8988T (cell line): ENCODE data around the gene THOC6.
"Not testable (repeated sequence)": the region's sequence is repeated elsewhere in the genome, so short reads cannot be mapped to it uniquely, and the experiment has no call there.

ENCODE experiments used
- DNase-seq: peaks from one replicate; pipeline ENCODE4 v3.0.0; 2011

Gene THOC6

GRCh38 chr16:3035289-3035971, 11.6 kb downstream of the THOC6 start:
- DNase-seq = no peak

DNA sequence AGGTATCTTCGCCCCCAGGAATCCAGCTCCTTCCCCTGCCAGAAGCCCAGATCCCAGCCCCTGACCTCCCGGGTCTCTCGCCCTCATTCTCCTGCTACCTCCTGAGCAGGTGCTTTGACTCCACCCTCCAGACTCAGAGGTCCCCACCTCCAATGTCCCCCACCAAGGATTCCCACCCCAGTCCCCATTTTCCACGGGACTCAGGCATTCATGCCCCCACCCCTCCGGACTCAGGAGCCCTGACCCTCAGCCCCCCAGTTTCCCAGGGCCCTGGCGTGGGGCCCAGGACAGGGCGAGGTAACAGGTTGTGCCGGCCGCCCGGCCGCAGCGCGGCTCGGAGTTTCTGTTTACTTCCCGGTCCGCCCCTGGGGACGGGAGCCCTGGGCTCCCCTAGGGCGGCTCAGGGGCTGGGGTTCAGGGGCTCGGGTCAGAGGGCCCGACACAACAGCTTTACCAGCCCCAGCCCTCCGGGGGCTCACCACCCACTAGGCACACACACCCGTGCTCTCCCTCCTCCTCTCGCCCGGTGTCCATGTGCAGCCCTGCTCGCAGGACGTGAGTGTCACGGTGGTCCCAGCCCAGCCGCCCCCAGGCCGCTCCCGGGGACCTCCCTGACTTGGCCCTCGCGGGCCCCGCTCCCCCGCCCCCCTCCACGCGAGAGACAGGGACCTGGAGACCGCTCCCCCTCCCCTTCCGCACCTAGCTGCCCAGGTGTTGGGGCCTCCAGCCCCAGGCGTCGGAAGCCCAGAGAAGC, 12.3 kb downstream of the THOC6 start:
- DNase-seq = no peak

DNA sequence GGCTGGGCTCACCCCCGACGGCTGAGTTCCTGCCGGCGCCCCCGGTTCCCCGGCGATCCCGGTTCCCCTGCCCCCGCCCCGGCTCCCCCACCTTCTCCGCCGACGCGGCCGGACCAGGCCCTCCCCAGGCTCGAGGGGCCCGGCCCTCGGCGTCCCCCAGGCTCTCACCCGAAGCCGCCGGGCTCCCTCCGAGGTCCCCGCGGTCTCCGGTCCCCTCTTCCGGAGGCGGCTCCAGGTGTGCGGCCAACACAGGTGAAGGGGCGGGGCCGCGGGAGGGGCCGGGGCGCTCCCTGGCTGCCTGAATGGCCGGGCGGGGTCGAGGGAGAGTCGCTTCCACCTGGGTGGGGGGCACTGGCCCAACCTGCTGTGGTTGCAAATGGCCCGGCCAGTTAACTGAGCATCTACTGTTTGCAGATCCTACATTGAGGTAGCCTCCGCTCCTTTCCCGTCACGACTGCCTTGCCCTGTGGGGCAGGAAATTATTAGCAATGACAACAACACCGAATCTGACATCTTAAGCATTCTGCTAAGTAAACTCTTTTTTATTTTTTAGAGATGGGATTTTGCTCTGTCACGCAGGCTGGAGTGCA, 13.0 kb downstream of the THOC6 start, which contains the start of gene BICDL2:
TSS of gene BICDL2 (minus strand) at position 219 of the 590 bp plus-strand sequence. CDS start 1,448 bp downstream, outside the sequence.
- no peak for DNase-seq

GRCh38 chr16:3038256-3038655, 14.4 kb downstream of the THOC6 start:
- no peak for DNase-seq

GRCh38 chr16:3038896-3039295, 15.1 kb downstream of the THOC6 start:
- DNase-seq = no peak

DNA sequence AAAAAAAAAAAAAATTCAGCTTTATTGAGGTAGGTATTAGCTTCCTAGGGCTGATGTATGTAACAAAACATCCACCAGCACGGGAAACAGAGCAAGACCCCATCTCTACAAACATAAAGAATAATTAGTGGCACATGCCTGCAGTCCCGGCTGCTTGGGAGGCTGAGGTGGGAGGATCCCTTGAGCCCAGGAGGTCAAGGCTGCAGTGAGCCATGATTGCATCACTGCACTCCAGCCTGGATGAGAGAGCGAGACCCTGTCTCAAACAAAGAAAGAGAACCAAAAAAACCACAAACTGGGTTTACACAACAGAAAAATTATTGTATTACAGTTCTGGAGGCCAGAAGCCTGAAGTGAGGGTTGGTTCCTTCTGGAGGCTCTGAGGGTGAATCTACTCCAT, 18.5 kb downstream of the THOC6 start:
- no peak for DNase-seq

GRCh38 chr16:3044708-3045107, 20.9 kb downstream of the THOC6 start:
- DNase-seq = no peak

GRCh38 chr16:3045758-3046640, 22.2 kb downstream of the THOC6 start, which contains the start of gene MMP25:
TSS of gene MMP25 (plus strand) at chr16:3046561. CDS start at chr16:3046918, 357 bp downstream.
- peak; percentile 73 for DNase-seq

DNA sequence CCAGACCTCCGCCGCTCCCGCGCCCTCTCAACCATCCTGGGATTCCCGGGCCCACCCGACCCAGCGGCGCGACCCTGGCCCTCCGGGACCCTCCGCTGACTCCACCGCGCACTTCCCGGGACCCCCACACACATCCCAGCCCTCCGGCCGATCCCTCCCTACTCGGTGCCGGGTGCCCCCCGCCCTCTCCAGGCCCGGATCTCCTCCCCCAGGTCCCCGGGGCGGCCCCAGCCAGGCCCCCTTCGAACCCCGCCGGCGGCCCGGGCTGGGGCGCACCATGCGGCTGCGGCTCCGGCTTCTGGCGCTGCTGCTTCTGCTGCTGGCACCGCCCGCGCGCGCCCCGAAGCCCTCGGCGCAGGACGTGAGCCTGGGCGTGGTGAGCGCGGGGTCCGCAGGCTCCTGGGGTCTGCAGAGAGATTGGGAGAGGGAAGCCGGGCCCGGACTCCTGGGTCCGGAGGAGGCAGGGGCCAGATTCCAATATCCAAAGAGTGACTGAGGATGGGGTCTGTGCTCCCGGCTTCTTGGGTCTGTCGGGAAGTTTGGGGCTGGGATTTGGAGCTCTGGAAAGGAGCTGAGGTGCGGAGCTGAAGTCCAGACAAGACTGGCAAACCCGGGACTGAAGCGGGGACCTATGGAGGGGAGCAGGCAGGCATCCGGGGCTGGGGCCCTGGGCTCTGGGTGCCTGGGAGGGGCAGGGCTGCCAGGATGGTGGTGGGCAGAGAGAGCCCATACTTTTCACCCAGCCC, 23.0 kb downstream of the THOC6 start:
- no peak for DNase-seq

DNA sequence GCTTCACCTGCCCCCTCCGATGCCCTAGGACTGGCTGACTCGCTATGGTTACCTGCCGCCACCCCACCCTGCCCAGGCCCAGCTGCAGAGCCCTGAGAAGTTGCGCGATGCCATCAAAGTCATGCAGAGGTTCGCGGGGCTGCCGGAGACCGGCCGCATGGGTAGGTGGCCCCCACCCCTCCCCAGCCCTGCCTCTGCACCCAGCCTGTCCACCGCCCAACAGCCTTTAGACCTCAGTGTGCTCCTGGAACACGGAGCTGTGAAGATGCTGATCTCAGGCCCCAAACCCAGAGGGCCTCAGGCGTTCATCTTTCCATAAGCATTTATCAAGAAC, 23.5 kb downstream of the THOC6 start:
- DNase-seq = no peak

- no peak for DNase-seq
Observed at GRCh38 chr16:3049921-3050481, 26.2 kb downstream of the THOC6 start.

GRCh38 chr16:3050487-3050886, 26.7 kb downstream of the THOC6 start:
- no peak for DNase-seq

DNA sequence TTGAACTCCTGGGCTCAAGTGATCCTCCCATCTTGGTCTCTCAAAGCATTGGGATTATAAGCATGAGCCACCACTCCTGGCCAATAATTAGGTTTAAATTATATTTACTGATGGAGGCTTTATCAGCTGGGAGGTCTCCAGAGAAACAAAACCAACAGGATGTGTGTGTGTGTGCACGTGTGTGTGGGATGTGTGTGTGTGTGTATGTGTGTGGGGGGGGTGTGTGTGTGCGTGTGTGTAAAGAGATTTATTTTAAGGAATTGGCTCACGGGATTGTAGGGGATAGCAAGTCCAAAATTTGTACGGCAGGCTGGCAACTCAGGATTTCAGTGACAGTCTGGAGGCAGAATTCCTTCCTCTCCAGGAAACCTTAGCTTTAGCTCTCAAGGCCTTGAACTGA, 27.2 kb downstream of the THOC6 start:
- no peak for DNase-seq

DNA sequence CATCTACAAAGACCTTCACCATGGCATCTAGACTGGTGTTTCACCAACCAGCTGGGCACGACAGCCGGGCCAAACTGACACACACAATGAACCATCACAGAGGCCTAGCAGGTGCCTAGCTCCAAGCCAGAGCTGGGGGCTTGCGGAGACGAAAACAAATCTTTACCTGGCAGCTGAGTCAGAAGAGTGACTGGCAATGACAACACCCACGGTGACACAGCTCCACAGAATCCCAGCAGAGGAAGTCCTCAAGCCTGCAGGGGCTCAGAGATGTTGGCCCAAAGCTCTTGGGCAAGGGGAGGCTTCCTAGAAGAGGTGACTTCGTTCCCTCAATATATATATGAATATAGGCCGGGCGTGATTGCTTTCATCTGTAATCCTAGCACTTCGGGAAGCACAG, 27.7 kb downstream of the THOC6 start:
- DNase-seq = no peak

DNA sequence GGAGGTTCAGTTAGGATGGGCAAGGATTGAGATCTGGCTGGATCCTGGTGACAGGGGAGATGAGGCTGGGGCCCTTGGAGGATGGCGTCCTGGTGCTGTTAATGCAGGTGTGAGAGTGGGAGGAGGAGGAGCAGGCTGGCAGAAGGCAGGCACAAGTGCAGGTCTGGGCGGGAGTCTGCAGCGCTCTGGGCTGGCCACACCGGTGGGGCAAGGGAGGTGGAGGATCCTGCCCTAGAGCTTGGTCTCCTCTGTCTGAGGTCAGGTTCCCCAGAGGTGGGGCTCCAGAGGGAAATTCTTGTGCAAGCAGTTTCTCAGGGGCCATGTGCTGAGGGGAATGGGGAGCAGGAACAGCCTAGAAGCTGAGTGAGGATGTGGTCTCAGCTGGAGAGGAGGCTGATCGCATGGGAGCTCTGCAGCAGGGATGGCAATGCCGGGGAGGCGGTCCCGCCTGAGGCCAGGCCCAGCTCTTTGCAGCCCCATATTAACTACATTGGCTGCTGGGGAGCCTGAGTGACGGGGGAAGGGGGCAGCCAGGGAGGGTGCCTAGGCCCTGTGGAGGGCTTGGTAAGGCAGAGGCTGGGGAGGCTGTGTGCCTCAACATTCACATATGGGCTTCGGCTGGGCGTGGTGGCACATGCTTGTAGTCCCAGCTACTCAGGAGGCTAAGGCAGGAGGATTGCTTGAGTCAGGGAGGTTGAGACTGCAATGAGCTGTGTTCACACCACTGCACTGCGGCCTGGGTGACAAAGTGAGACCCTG, 28.9 kb downstream of the THOC6 start:
- not testable (repeated sequence) for DNase-seq

GRCh38 chr16:3053330-3053710, 29.5 kb downstream of the THOC6 start:
- DNase-seq = not testable (repeated sequence)

DNA sequence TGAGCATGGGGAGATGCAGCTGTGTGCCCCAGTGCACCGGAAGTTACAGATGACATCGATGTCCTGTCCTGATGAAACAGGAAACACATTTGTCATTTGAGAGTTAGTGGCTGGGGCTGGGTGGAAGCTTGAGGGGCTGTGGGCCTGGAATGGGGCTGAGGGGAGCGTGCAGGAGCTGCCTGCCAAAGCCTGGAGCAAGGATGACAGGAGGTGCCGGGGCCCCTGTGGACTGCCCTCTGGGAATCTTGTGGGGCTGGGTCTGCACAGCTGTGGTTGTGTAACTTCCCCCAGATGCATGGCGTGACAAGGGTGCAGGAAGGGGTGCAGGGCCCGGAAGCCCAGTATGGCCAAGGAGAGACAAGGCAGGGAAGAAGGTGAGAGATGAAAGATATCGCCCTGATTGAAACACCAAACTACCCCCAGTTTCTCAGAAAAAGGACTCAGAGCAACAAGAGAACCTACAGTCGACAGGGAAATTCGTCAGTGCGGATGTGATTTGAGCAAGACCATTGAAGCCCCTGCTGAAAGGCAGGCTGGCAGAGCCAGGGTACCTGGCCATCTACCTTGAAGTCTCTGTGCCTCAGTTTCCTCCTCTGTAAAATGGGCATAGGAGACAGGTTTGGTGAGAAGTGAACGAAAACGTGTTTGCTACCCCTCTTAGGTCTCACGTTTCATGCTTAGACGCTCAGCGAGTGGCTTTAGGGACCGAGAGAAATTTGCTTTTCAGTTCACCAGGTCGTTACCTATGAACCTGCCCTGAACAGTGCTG, 31.3 kb downstream of the THOC6 start:
- DNase-seq = no peak

DNA sequence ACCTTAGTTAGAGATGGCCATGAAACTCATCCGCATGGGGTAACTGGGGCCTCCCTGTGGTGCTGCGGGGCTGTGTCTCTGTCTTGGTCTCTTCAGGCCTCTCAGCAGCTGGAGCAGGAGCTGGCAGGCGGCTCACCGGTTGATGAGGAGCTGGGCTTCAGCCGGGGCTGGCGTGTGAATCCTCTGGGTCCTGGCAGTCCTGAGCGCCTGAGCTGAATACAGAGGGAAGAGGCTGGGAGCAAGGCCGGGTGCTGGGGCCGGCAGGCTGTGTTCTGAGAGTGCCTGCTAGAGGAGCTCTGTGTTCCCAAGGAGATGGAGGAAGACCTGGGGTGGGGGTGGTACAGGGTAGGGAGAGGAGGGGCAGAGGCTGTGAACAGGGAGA, 31.9 kb downstream of the THOC6 start:
- not testable (repeated sequence) for DNase-seq

DNA sequence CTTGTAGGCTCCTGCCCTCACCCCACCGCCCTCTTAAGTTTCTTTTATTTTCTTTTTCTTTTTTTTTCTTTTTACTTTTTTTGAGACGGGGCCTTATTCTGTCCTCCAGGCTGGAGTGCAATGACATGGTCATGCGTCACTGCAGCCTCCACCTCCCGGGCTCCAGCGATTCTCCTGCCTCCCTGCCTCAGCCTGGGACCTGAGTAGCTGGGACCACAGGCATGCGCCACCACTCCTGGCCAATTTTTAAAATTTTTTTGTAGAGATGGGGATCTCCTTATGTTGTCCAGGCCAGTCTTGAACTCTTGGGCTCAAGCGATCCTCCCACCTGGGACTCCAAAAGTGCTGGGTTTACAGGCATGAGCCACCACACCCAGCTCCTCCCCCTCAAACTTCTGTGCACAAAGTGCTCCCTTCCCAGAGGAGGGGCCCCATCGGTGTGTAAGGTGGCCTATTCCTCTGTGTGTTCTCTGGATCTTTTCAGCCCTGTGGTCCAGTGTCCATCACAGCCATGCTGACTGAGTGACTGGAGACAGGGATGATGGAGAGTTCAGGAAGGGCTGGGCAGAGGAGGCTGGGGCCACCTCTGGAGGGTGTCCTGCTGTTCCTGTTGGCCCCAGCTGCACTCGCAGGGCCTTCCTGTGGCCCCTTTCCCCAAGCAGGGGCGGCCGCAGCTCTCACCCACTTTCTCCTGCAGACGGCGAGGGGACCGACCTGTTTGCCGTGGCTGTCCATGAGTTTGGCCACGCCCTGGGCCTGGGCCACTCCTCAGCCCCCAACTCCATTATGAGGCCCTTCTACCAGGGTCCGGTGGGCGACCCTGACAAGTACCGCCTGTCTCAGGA, 32.7 kb downstream of the THOC6 start:
- DNase-seq = no peak
